Measurements from ENCODE around the gene RNF146.

RNF146 gene

DNA sequence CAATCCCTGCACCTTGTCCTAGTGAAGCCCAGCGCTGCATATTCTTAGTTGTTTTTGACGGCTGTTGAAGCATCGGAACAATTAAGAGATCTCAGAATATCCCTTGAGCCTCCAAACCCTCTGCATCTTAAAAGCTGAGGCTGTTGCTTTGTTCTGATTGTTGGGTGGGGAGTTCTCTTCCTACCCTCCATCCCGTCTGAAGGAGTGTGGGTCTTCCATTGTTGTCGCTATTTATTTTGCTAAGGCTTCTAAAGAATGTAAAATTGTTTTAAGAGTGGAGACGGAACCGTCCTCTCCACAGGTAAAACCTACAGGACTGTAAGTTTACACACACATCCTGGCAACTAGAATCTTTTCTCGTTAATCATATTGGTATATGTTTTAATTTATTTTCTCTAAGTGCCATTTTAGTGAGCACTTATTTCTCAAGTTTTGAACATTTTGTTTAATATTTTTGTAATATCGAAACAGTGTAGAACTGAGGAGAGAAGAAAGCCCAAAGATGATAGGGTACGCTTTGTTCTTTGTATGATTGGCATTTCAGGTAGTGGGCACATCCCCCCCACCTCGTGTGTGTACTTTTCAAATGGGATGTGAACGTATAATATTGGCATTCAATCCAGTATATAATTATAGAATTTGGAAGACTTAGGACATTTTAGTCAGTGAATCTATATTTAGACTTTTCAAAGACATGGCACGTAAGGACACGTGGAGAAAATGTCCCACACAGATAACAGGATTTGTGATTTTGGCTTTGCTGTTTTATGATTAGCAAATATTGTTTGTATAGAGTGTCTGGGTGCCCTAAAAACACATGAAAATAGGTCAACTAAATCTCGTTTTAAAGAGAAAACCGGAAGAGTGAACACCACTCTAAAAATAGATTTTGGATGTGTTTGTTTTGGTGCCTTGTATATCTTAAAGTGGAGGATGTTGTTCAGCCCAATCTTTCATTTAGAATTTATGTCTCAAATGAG, 1.3 kb downstream of the RNF146 start:
- TF ChIP-seq, protein P1, sequence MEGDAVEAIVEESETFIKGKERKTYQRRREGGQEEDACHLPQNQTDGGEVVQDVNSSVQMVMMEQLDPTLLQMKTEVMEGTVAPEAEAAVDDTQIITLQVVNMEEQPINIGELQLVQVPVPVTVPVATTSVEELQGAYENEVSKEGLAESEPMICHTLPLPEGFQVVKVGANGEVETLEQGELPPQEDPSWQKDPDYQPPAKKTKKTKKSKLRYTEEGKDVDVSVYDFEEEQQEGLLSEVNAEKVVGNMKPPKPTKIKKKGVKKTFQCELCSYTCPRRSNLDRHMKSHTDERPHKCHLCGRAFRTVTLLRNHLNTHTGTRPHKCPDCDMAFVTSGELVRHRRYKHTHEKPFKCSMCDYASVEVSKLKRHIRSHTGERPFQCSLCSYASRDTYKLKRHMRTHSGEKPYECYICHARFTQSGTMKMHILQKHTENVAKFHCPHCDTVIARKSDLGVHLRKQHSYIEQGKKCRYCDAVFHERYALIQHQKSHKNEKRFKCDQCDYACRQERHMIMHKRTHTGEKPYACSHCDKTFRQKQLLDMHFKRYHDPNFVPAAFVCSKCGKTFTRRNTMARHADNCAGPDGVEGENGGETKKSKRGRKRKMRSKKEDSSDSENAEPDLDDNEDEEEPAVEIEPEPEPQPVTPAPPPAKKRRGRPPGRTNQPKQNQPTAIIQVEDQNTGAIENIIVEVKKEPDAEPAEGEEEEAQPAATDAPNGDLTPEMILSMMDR (IDR thresholded peaks at IDR 0.05; ENCODE audit: low read depth, low read length), result no peak
- H3K4me3 ChIP-seq (ENCODE audit: low read depth, low read length), result peak overlapping the region; percentile 85

DNA sequence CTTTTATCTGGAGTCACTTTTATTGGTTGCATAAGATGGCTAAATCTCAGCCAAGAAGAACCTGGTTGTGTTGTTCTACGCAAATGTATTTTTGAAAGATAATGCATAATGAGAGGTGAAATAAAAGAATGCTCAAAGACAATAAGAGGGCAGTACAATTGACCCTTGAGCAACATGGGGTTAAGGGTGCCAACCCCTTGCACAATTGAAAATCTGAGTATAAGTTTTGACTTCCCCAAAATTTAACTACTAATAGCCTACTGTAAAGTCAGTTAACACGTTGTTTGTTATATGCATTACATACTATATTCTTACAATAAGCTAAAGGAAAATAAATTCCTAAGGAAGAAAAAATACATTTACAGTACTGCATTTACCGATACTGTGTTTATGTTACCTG, 5.9 kb downstream of the RNF146 start:
- H3K4me3 ChIP-seq (ENCODE audit: low read depth, low read length), result no peak overlapping the region
- TF ChIP-seq, protein P1 (IDR thresholded peaks at IDR 0.05; ENCODE audit: low read depth, low read length), result no peak

DNA sequence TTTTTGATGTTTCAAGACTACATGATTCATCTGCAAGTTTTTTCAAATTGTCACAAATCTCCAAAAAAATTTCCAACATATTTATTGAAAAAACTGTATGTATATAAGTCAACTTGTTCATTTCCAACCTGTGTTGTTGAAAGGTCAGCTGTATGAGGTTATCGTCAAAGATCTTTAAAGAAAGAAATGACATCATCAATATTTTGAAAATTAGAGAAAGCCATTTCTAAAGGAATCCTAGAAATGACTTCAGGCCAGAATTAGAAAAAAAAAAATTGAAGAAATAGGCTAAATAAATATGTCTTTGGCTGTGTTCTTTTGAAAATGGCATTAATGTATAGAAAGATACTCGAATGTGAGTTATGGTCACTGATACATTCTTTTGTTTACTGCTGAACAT, 6.8 kb downstream of the RNF146 start:
- TF ChIP-seq, protein P1 (IDR thresholded peaks at IDR 0.05; ENCODE audit: low read depth, low read length), result no peak
- no peak overlapping the region for H3K4me3 ChIP-seq (ENCODE audit: low read depth, low read length)

DNA sequence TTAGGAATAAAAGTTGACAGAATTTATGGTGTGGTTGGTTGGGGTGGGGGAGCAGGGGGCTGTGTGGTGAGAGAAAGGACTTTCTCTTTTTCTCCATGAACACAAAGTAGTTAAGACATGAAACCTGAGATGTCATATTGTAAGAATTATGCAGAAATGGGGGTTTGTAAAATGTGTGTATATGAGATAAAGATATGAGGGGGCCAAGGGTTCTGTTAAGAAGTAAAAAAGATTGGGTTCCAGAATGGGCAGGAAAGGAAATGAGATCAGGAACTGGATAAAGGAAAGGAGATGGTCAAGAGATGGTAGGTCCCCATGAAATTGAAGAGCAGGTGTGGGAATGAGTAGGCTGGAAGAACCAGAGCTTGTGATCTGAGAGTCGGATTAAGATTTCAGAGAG, 9.7 kb downstream of the RNF146 start:
- no peak overlapping the region for H3K4me3 ChIP-seq (ENCODE audit: low read depth, low read length)
- TF ChIP-seq, protein P1 (IDR thresholded peaks at IDR 0.05; ENCODE audit: low read depth, low read length), result no peak

DNA sequence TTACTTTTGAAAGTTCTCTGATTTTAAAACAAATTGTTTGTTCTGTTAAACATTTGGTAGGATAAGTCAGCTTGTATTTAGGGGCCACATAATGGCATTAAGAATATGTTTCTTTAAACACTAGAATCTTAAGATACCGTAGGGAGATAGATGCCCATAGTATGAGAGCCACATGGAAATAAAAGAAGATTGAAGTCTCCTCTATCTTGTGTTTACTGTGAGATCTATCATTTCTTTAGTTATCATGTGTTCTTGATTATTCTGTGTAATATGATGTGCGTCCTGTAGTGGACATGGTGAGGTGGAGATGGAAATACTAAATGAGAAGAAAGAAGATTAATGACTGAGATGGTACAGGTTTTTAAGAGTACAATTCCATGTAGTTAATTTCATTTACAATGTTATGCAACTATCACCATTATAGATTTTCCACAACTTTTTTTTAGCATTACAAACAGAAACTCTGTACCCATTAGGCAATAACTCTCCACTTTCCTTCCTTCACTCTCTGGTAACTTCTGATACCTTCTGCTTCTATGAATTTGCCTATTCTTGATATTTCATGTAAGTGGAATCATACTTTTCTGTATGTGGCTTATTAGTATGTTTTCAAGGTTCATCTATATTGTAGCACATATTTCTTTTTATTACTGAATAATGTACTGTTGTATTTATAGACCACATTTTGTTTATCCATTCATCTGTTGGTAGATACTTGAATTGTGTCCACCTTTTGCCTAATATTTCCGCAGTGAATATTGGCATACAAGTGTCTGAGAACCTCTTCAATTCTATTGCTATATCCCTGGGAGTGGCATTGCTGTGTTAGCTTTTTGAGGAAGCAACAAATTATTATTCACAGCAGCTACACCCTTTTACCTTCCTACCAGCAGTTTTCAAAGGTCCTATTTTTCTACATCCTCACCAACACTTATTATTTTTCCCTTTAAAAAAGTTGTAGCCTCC, 11.5 kb downstream of the RNF146 start:
- TF ChIP-seq, protein P1 (IDR thresholded peaks at IDR 0.05; ENCODE audit: low read depth, low read length), result no peak
- no peak overlapping the region for H3K4me3 ChIP-seq (ENCODE audit: low read depth, low read length)

DNA sequence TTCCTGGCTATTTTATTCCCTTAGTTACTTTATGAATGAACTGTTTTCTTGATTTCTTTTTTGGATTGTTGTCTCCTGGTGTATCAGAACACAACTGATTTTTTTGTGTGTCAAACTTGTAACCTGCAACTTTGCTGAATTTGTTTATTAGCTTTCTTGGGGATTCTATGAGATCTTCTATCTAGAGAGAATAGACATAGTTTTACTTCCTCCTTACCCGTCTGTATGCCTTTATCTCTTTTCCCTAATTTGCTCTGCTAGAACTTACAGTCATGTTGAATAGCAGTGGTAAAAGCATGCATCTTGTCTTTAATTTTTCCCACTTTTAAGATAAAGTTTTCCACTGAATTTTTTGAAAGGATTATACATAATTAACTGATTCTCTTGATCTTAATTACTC, 13.2 kb downstream of the RNF146 start:
- TF ChIP-seq, protein P1 (IDR thresholded peaks at IDR 0.05; ENCODE audit: low read depth, low read length), result no peak

More for the DNA sequence above, 13.2 kb downstream of the RNF146 start:
- no peak overlapping the region for H3K4me3 ChIP-seq (ENCODE audit: low read depth, low read length)

All from WI38 (cell line).